ENCODE measurements around the gene BCL2. TPM values are rescaled to one million over a fixed set of nuclear protein-coding genes. Genes with fewer than 3 reads are reported as not detected.

BCL2 gene
- total and polyA plus RNA-seq, 7 donors = 1.1 to 27.0 (median 8.9) TPM

- H3K4me3 ChIP-seq = no peak overlapping the region
- no peaks in the 10 kb centered on the region for H3K9me3 ChIP-seq
- no peak overlapping the region for H3K27ac ChIP-seq
- TF ChIP-seq CTCF (IDR thresholded peaks at IDR 0.05) = no peak
- intact Hi-C loops (cut with DNase I) = loop anchor here in 1 of 2 donors (5.0 kb wide), 2 partner anchors 45 to 65 kb away; no protein-coding TSS in a partner anchor
- ATAC-seq = no peak
- no peaks in the 10 kb centered on the region for H3K36me3 ChIP-seq (ENCODE audit: insufficient read depth in 1 of 2, low read depth in 1 of 2)
- H3K27me3 ChIP-seq (ENCODE audit: insufficient read depth in 3 of 3, low read length in 2 of 3) = no peaks in the 10 kb centered on the region
- peaks cover 7% of the 10 kb centered on the region for H3K4me1 ChIP-seq
- WGBS, 3 donors = 69 to 73% (median 72%) methylated on average over 6 of the region's 6 CpGs
- DNase-seq = no peak
Measured at GRCh38 chr18:63107171-63107845, 212.3 kb downstream of the BCL2 start.

- Histone ChIP-seq H3K27ac (no peak overlapping the region), H3K9me3 (no peaks in the 10 kb centered on the region), H3K27me3 (ENCODE audit: insufficient read depth in 3 of 3, low read length in 2 of 3) (no peaks in the 10 kb centered on the region), H3K4me3 (no peak overlapping the region), H3K36me3 (ENCODE audit: insufficient read depth in 1 of 2, low read depth in 1 of 2) (no peaks in the 10 kb centered on the region), H3K4me1 (peaks cover 5% of the 10 kb centered on the region)
- ATAC-seq = no peak
- intact Hi-C loops (cut with DNase I) = loop anchor here in 1 of 2 donors (5.0 kb wide), 2 partner anchors 46 to 64 kb away; no protein-coding TSS in a partner anchor
- DNase-seq = no peak
- WGBS, 3 donors = 80 to 94% (median 88%) methylated on average over 3 of the region's 3 CpGs
- no peak for TF ChIP-seq CTCF (IDR thresholded peaks at IDR 0.05)
Measured at GRCh38 chr18:63106727-63107126, 212.8 kb downstream of the BCL2 start.

GRCh38 chr18:63105636-63106316 is 213.8 kb downstream of the BCL2 start:
- Histone ChIP-seq H3K9me3 (no peaks in the 10 kb centered on the region), H3K4me3 (no peak overlapping the region), H3K27ac (no peak overlapping the region), H3K27me3 (ENCODE audit: insufficient read depth in 3 of 3, low read length in 2 of 3) (no peaks in the 10 kb centered on the region), H3K4me1 (peaks cover 4% of the 10 kb centered on the region), H3K36me3 (ENCODE audit: insufficient read depth in 1 of 2, low read depth in 1 of 2) (no peaks in the 10 kb centered on the region)
- DNase-seq (no peak), ATAC-seq (peak; percentile 23 to 63 (median 46))
- intact Hi-C loops (cut with DNase I) = loop anchor here in 1 of 2 donors (5.0 kb wide), 2 partner anchors 47 to 63 kb away; no protein-coding TSS in a partner anchor
- WGBS, 3 donors = 55 to 70% (median 58%) methylated on average over 14 of the region's 14 CpGs
- TF ChIP-seq CTCF (IDR thresholded peaks at IDR 0.05) = no peak

GRCh38 chr18:63104868-63105267 is 214.7 kb downstream of the BCL2 start:
- Histone ChIP-seq H3K27ac (no peak overlapping the region), H3K36me3 (ENCODE audit: insufficient read depth in 1 of 2, low read depth in 1 of 2) (no peaks in the 10 kb centered on the region), H3K9me3 (no peaks in the 10 kb centered on the region), H3K4me3 (no peak overlapping the region), H3K4me1 (peaks cover 7% of the 10 kb centered on the region), H3K27me3 (ENCODE audit: insufficient read depth in 3 of 3, low read length in 2 of 3) (no peaks in the 10 kb centered on the region)
- no peak for TF ChIP-seq CTCF (IDR thresholded peaks at IDR 0.05)
- ATAC-seq (no peak), DNase-seq (no peak)
- intact Hi-C loops (cut with DNase I) = loop anchor here in 1 of 2 donors (5.0 kb wide), 2 partner anchors 47 to 63 kb away; no protein-coding TSS in a partner anchor
- 98% methylated on average over 12 of the region's 12 CpGs for WGBS, 3 donors
